HepG2 (cell line): ENCODE results near the gene AHNAK. TPM values are rescaled to one million over a fixed set of nuclear protein-coding genes. Genes with fewer than 3 reads are reported as not detected.

ENCODE experiments used
- AGO2 ChIP-seq: fragments of 200-400 bp; formaldehyde crosslinking; optimal IDR thresholded peaks from 2 replicates; pipeline ENCODE3; 2017; ENCODE audit warnings: mild to moderate bottlenecking, low read depth, low read length, moderate library complexity
- CAMTA2 ChIP-seq: sonication (generic); formaldehyde crosslinking; IDR thresholded peaks from 2 replicates; pipeline ENCODE4 v1.4.0; 2020; ENCODE audit warnings: mild to moderate bottlenecking, missing genetic modification reagents, borderline replicate concordance
- CC2D1A ChIP-seq: sonication (generic); formaldehyde crosslinking; IDR thresholded peaks from 2 replicates; pipeline ENCODE4 v1.8.1; 2023; ENCODE audit warnings: mild to moderate bottlenecking, missing genetic modification reagents
- ELF3 ChIP-seq: IDR thresholded peaks from 2 replicates; pipeline ENCODE4 v1.6.1; 2016; ENCODE audit warnings: missing genetic modification reagents, missing compliant biosample characterization
- FIP1L1 ChIP-seq: fragments of 200-400 bp; formaldehyde crosslinking; IDR thresholded peaks from 2 replicates; pipeline ENCODE4 v1.6.1; 2018; ENCODE audit warnings: low read depth, mild to moderate bottlenecking, low read length, moderate library complexity, borderline replicate concordance; ENCODE audit not compliant: insufficient read depth
- FOXA3 ChIP-seq: IDR thresholded peaks from 2 replicates; pipeline ENCODE4 v1.6.1; 2016; ENCODE audit warnings: missing genetic modification reagents, missing compliant biosample characterization
- KDM2A ChIP-seq: sonication (generic); formaldehyde crosslinking; IDR thresholded peaks from 2 replicates; pipeline ENCODE4 v1.4.0; 2020; ENCODE audit warnings: low read depth, missing genetic modification reagents, borderline replicate concordance
- MAFF ChIP-seq: IDR thresholded peaks from 2 replicates; pipeline ENCODE4 v1.6.1; 2011; ENCODE audit warnings: low read depth, low read length, improper control_type of control experiment
- MNT ChIP-seq: fragments of 450-650 bp; IDR thresholded peaks from 2 replicates; pipeline ENCODE4 v1.6.1; 2016
- NFE2 ChIP-seq: sonication (generic); formaldehyde crosslinking; IDR thresholded peaks from 2 replicates; pipeline ENCODE4 v1.4.0; 2020; ENCODE audit warnings: missing genetic modification reagents
- REL ChIP-seq: sonication (generic); formaldehyde crosslinking; conservative IDR thresholded peaks from 2 replicates; pipeline ENCODE4 v1.8.0; 2022; ENCODE audit warnings: mild to moderate bottlenecking, missing genetic modification reagents, moderate library complexity
- YEATS2 ChIP-seq: sonication (generic); formaldehyde crosslinking; IDR thresholded peaks from 2 replicates; pipeline ENCODE4 v1.4.0; 2020; ENCODE audit warnings: missing genetic modification reagents, borderline replicate concordance
- ZNF24 ChIP-seq: fragments of 450-650 bp; IDR thresholded peaks from 2 replicates; pipeline ENCODE4 v1.6.1; 2017; ENCODE audit warnings: antibody characterized with exemption, mild to moderate bottlenecking
- ZNF317 ChIP-seq: sonication (generic); formaldehyde crosslinking; IDR thresholded peaks from 2 replicates; pipeline ENCODE4 v1.5.0; 2020; ENCODE audit warnings: mild to moderate bottlenecking, missing genetic modification reagents
- polyA plus RNA-seq, 8 experiments: library from polyadenylated mRNA; depleted of rRNA in 3 of 8; stranded (reverse) in 7 of 8; unstranded in 1 of 8; fragments of >200 nt; fragmentation: Illumina TruSeq in 4 of 8; extraction: Trizol in 4 of 8; gene quantifications; 2 replicates each; pipeline versions ENCODE4 v1.2.1 to v1.2.3, GENCODE V29; 2011 to 2016; ENCODE audit warnings: low read depth in 4 of 8, missing spikeins in 1 of 8, mixed read lengths in 1 of 8; ENCODE audit not compliant: insufficient read depth in 1 of 8
- total RNA-seq, 5 experiments: library from RNA; depleted of rRNA; stranded (reverse); fragments of >200 nt; fragmentation: Illumina TruSeq; extraction: Trizol; gene quantifications; 2 replicates each; pipeline ENCODE4 v1.2.3, GENCODE V29; 2016; ENCODE audit warnings: low read depth in 1 of 5
- TF ChIP-seq, protein P1 (sequence below): sonication (generic); formaldehyde crosslinking; IDR thresholded peaks from 2 replicates; pipeline ENCODE4 v1.5.0; 2020; ENCODE audit warnings: mild to moderate bottlenecking, missing genetic modification reagents
- TF ChIP-seq, protein P2 (sequence below): sonication (generic); formaldehyde crosslinking; IDR thresholded peaks from 2 replicates; pipeline ENCODE4 v1.5.1; 2020; ENCODE audit warnings: mild to moderate bottlenecking, missing genetic modification reagents, moderate library complexity
- TF ChIP-seq, protein P3 (sequence below): sonication (generic); formaldehyde crosslinking; IDR thresholded peaks from 2 replicates; pipeline ENCODE4 v1.4.0; 2020; ENCODE audit warnings: mild to moderate bottlenecking, low read depth, missing genetic modification reagents
- TF ChIP-seq, protein P4 (sequence below): sonication (generic); formaldehyde crosslinking; IDR thresholded peaks from 2 replicates; pipeline ENCODE4 v1.9.0; 2021; ENCODE audit warnings: missing genetic modification reagents, mild to moderate bottlenecking, borderline replicate concordance
- TF ChIP-seq, protein P5 (sequence below): IDR thresholded peaks from 2 replicates; pipeline ENCODE4 v1.6.1; 2018; ENCODE audit warnings: missing genetic modification reagents, mild to moderate bottlenecking, missing compliant biosample characterization

The AHNAK gene
- total and polyA plus RNA-seq, 2 of the 13 experiments (the other 11 are each of a cell fraction or from before 2014, with no cell fraction given): 23.4 to 25.0 TPM

GRCh38 chr11:62398011-62398994, 148.3 kb downstream of the AHNAK start (continued):
- TF ChIP-seq, protein P1, sequence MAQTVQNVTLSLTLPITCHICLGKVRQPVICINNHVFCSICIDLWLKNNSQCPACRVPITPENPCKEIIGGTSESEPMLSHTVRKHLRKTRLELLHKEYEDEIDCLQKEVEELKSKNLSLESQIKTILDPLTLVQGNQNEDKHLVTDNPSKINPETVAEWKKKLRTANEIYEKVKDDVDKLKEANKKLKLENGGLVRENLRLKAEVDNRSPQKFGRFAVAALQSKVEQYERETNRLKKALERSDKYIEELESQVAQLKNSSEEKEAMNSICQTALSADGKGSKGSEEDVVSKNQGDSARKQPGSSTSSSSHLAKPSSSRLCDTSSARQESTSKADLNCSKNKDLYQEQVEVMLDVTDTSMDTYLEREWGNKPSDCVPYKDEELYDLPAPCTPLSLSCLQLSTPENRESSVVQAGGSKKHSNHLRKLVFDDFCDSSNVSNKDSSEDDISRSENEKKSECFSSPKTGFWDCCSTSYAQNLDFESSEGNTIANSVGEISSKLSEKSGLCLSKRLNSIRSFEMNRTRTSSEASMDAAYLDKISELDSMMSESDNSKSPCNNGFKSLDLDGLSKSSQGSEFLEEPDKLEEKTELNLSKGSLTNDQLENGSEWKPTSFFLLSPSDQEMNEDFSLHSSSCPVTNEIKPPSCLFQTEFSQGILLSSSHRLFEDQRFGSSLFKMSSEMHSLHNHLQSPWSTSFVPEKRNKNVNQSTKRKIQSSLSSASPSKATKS (CRISPR knock-in tag): no peak
- TF ChIP-seq, protein P2, sequence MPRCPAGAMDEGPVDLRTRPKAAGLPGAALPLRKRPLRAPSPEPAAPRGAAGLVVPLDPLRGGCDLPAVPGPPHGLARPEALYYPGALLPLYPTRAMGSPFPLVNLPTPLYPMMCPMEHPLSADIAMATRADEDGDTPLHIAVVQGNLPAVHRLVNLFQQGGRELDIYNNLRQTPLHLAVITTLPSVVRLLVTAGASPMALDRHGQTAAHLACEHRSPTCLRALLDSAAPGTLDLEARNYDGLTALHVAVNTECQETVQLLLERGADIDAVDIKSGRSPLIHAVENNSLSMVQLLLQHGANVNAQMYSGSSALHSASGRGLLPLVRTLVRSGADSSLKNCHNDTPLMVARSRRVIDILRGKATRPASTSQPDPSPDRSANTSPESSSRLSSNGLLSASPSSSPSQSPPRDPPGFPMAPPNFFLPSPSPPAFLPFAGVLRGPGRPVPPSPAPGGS (CRISPR knock-in tag): peak; percentile 53; the same call in 1 of the 2 replicates
- TF ChIP-seq, protein P3, sequence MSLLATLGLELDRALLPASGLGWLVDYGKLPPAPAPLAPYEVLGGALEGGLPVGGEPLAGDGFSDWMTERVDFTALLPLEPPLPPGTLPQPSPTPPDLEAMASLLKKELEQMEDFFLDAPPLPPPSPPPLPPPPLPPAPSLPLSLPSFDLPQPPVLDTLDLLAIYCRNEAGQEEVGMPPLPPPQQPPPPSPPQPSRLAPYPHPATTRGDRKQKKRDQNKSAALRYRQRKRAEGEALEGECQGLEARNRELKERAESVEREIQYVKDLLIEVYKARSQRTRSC (CRISPR knock-in tag): no peak
- TF ChIP-seq MAFF (no peak), REL (no peak), AGO2 (no peak), NFE2 (CRISPR knock-in tag) (no peak), MNT (no peak; the same call in 1 of the 2 replicates), ZNF24 (no peak), YEATS2 (no peak), CAMTA2 (no peak), FOXA3 (CRISPR knock-in tag) (no peak), ELF3 (CRISPR knock-in tag) (no peak), KDM2A (CRISPR knock-in tag) (0 out of 2 replicates have a peak, but pooled peaks have one; percentile 30), ZNF317 (CRISPR knock-in tag) (no peak), CC2D1A (no peak), FIP1L1 (no peak)
- TF ChIP-seq, protein P4, sequence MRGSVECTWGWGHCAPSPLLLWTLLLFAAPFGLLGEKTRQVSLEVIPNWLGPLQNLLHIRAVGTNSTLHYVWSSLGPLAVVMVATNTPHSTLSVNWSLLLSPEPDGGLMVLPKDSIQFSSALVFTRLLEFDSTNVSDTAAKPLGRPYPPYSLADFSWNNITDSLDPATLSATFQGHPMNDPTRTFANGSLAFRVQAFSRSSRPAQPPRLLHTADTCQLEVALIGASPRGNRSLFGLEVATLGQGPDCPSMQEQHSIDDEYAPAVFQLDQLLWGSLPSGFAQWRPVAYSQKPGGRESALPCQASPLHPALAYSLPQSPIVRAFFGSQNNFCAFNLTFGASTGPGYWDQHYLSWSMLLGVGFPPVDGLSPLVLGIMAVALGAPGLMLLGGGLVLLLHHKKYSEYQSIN: no peak
- TF ChIP-seq, protein P5, sequence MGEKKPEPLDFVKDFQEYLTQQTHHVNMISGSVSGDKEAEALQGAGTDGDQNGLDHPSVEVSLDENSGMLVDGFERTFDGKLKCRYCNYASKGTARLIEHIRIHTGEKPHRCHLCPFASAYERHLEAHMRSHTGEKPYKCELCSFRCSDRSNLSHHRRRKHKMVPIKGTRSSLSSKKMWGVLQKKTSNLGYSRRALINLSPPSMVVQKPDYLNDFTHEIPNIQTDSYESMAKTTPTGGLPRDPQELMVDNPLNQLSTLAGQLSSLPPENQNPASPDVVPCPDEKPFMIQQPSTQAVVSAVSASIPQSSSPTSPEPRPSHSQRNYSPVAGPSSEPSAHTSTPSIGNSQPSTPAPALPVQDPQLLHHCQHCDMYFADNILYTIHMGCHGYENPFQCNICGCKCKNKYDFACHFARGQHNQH: no peak
